ENCODE results near the gene NUBP2. TPM values are rescaled to one million over a fixed set of nuclear protein-coding genes. Genes with fewer than 3 reads are reported as not detected.

The NUBP2 gene
- total and polyA plus RNA-seq, 2 experiments from 2014 or later: 79.4 to 175 TPM

DNA sequence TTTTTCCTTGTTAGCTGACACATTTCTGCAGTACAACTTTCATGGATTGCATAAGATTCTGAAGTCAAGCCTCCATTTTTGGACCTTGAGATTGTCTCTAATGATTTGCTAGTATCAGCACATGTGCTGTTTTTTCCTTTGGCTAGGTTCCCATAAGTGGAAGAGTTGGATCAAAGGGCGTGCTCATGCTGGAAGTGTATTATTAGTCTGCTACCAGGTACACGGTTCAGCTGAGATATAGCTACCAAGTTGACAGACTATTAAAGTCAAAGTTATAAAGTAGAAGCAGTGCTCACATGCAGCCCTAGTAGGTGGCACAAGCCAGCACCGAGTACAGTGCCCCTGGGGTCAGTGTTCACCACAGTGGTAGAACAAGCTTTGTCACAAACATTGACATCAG, 47.5 kb downstream of the NUBP2 start (continued):
- TF ChIP-seq EZH2phosphoT487 (IDR thresholded peaks at IDR 0.05; ENCODE audit: unreplicated experiment) (no peak), ZNF331 (CRISPR knock-in tag; IDR thresholded peaks at IDR 0.05; ENCODE audit: low read depth) (no peak)
- TF ChIP-seq, protein P1, sequence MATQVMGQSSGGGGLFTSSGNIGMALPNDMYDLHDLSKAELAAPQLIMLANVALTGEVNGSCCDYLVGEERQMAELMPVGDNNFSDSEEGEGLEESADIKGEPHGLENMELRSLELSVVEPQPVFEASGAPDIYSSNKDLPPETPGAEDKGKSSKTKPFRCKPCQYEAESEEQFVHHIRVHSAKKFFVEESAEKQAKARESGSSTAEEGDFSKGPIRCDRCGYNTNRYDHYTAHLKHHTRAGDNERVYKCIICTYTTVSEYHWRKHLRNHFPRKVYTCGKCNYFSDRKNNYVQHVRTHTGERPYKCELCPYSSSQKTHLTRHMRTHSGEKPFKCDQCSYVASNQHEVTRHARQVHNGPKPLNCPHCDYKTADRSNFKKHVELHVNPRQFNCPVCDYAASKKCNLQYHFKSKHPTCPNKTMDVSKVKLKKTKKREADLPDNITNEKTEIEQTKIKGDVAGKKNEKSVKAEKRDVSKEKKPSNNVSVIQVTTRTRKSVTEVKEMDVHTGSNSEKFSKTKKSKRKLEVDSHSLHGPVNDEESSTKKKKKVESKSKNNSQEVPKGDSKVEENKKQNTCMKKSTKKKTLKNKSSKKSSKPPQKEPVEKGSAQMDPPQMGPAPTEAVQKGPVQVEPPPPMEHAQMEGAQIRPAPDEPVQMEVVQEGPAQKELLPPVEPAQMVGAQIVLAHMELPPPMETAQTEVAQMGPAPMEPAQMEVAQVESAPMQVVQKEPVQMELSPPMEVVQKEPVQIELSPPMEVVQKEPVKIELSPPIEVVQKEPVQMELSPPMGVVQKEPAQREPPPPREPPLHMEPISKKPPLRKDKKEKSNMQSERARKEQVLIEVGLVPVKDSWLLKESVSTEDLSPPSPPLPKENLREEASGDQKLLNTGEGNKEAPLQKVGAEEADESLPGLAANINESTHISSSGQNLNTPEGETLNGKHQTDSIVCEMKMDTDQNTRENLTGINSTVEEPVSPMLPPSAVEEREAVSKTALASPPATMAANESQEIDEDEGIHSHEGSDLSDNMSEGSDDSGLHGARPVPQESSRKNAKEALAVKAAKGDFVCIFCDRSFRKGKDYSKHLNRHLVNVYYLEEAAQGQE (IDR thresholded peaks at IDR 0.05; ENCODE audit: unreplicated experiment): no peak

DNA sequence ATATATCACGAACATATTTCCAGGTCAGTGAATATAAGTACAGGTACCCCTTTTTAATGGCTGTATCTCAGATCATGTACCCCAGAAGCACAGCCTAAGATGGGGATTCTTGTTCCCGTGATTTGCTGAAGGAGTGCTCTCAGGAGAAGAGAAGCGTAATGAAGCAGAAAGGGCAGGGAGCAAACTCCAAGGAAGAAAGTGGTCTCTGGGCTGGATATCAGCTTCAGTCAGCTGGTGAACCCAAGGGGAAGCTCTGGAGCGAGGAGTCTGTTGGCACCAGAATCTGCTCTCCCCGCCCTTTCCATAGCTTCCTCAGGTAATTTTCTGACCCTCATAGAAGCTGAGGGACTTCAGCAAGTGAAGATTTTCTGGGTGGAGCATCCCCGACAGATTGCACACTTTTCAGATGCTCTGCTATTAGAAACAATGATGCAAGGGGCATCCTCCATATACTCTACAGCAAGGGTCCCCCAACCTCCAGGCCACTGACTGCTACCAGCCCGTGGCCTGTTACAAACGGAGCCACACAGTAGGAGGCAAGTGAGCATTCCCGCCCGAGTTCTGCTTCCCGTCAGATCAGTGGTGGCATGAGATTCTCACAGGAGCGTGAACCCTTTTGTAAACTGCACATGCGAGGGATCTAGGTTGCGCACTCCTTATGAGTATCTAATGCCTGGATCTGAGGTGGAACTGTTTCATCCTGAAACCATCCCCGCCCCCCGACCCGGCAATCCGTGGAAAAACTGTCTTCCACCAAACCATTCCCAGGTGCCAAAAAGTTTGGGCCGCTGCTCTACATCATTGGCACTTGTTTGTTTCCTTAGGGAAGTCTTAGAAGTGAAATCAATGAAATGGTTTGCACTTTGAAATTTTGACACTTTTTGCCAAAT, 48.7 kb downstream of the NUBP2 start:
- Mint-ChIP-seq H3K4me1 (peaks cover 9% of the 10 kb centered on the region), H3K27me3 (ENCODE audit: insufficient read depth, low read depth, poor library complexity) (peaks cover 21% of the 10 kb centered on the region), H3K9me3 (peaks cover 3% of the 10 kb centered on the region; the same call in 2 of the 3 replicates), H3K4me3 (no peak overlapping the region), H3K36me3 (ENCODE audit: low read depth) (peaks cover 2% of the 10 kb centered on the region; the same call in 1 of the 3 replicates), H3K27ac (no peak overlapping the region)
- DNase-seq (ENCODE audit: low spot score): no peak
- H3F3A ChIP-seq (replicated peaks; ENCODE audit: low read depth): no peaks in the 10 kb centered on the region
- H2AFZ ChIP-seq: no peak overlapping the region
- no peaks in the 10 kb centered on the region; the same call in 1 of the 2 replicates for H4K20me1 ChIP-seq (replicated peaks; ENCODE audit: insufficient read depth)
- no peak overlapping the region for H3K27ac ChIP-seq (ENCODE audit: low read depth)
- H3K27me3 ChIP-seq (ENCODE audit: insufficient read depth): no peaks in the 10 kb centered on the region
- no peak overlapping the region for H3K4me2 ChIP-seq
- no peak overlapping the region for H3K4me3 ChIP-seq
- peaks cover 19% of the 10 kb centered on the region for H3K79me2 ChIP-seq (replicated peaks; ENCODE audit: insufficient read depth)
- no peaks in the 10 kb centered on the region for H3K36me3 ChIP-seq (ENCODE audit: insufficient read depth)
- ATAC-seq: no peak
- H3K9me2 ChIP-seq (ENCODE audit: insufficient read depth): no peaks in the 10 kb centered on the region
- peaks cover 17% of the 10 kb centered on the region; the same call in 1 of the 2 replicates for H3K4me1 ChIP-seq (ENCODE audit: insufficient read depth)
- TF ChIP-seq, protein P1 (IDR thresholded peaks at IDR 0.05; ENCODE audit: unreplicated experiment): no peak
- TF ChIP-seq CREB1 (CRISPR knock-in tag; IDR thresholded peaks at IDR 0.05; ENCODE audit: low read depth): no peak
- TF ChIP-seq JUNB (IDR thresholded peaks at IDR 0.05; ENCODE audit: unreplicated experiment): no peak
- no peak for TF ChIP-seq POLR2AphosphoS5 (IDR thresholded peaks at IDR 0.05; ENCODE audit: low read depth)
- TF ChIP-seq STAT1 (IDR thresholded peaks at IDR 0.05; ENCODE audit: unreplicated experiment): no peak
- TF ChIP-seq EZH2phosphoT487 (IDR thresholded peaks at IDR 0.05; ENCODE audit: unreplicated experiment): no peak
- no peak for TF ChIP-seq EZH2 (IDR thresholded peaks at IDR 0.05; ENCODE audit: low read depth, unreplicated experiment)
- TF ChIP-seq, protein P2, sequence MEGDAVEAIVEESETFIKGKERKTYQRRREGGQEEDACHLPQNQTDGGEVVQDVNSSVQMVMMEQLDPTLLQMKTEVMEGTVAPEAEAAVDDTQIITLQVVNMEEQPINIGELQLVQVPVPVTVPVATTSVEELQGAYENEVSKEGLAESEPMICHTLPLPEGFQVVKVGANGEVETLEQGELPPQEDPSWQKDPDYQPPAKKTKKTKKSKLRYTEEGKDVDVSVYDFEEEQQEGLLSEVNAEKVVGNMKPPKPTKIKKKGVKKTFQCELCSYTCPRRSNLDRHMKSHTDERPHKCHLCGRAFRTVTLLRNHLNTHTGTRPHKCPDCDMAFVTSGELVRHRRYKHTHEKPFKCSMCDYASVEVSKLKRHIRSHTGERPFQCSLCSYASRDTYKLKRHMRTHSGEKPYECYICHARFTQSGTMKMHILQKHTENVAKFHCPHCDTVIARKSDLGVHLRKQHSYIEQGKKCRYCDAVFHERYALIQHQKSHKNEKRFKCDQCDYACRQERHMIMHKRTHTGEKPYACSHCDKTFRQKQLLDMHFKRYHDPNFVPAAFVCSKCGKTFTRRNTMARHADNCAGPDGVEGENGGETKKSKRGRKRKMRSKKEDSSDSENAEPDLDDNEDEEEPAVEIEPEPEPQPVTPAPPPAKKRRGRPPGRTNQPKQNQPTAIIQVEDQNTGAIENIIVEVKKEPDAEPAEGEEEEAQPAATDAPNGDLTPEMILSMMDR (conservative IDR thresholded peaks at IDR 0.05; ENCODE audit: low read depth in 2 of 2): no peak
- no peak for TF ChIP-seq NANOG (IDR thresholded peaks at IDR 0.05; ENCODE audit: borderline replicate concordance)
- no peak for TF ChIP-seq ZNF114 (CRISPR knock-in tag; IDR thresholded peaks at IDR 0.05)
- TF ChIP-seq, protein P3, sequence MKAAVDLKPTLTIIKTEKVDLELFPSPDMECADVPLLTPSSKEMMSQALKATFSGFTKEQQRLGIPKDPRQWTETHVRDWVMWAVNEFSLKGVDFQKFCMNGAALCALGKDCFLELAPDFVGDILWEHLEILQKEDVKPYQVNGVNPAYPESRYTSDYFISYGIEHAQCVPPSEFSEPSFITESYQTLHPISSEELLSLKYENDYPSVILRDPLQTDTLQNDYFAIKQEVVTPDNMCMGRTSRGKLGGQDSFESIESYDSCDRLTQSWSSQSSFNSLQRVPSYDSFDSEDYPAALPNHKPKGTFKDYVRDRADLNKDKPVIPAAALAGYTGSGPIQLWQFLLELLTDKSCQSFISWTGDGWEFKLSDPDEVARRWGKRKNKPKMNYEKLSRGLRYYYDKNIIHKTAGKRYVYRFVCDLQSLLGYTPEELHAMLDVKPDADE (IDR thresholded peaks at IDR 0.05): no peak
- no peak for TF ChIP-seq ZNF331 (CRISPR knock-in tag; IDR thresholded peaks at IDR 0.05; ENCODE audit: low read depth)
